ENCODE measurements around the gene LIPK. TPM values are rescaled to one million over a fixed set of nuclear protein-coding genes. Genes with fewer than 3 reads are reported as not detected.

The LIPK gene
- total and polyA plus RNA-seq, 2 donors from 2014 or later: not detected

GRCh38 chr10:88721392-88721791 is 15.3 kb downstream of the LIPK start:
- intact Hi-C loops (cut with DNase I): no loop called here
- no peaks in the 10 kb centered on the region for H3K27me3 ChIP-seq (ENCODE audit: control insufficient read depth, insufficient read depth, low read length)
- no peak overlapping the region for H3K27ac ChIP-seq (ENCODE audit: low read depth in 2 of 2, low read length in 2 of 2)
- H3K9ac ChIP-seq (ENCODE audit: low read length in 3 of 3): no peak overlapping the region
- no peaks in the 10 kb centered on the region for H3K36me3 ChIP-seq (ENCODE audit: control insufficient read depth in 2 of 3, insufficient read depth in 3 of 3, low read length in 3 of 3)
- no peaks in the 10 kb centered on the region for H3K9me3 ChIP-seq (ENCODE audit: control insufficient read depth in 2 of 3, insufficient read depth in 1 of 3, low read length in 3 of 3)
- no peak for FAIRE-seq
- H3K4me3 ChIP-seq (ENCODE audit: low read length in 3 of 3): no peak overlapping the region
- no peaks in the 10 kb centered on the region for H3K4me1 ChIP-seq (ENCODE audit: control insufficient read depth in 2 of 3, insufficient read depth in 2 of 3, low read depth in 1 of 3, low read length in 3 of 3)
- DNase-seq: no peak
- TF ChIP-seq CTCF (IDR thresholded peaks at IDR 0.05; ENCODE audit: borderline replicate concordance, extremely low read depth, insufficient read depth): no peak

- FAIRE-seq: no peak
- no peak overlapping the region for H3K27ac ChIP-seq (ENCODE audit: low read depth in 2 of 2, low read length in 2 of 2)
These were observed 19.7 kb downstream of the LIPK start for GRCh38 chr10:88725798-88726197.

GRCh38 chr10:88728107-88728763 is 22.2 kb downstream of the LIPK start:
- FAIRE-seq: no peak
- intact Hi-C loops (cut with DNase I): no loop called here
- no peak for TF ChIP-seq CTCF (IDR thresholded peaks at IDR 0.05; ENCODE audit: borderline replicate concordance, extremely low read depth, insufficient read depth)

More at GRCh38 chr10:88725798-88726197, 19.7 kb downstream of the LIPK start:
- Histone ChIP-seq H3K4me1 (ENCODE audit: control insufficient read depth in 2 of 3, insufficient read depth in 2 of 3, low read depth in 1 of 3, low read length in 3 of 3) (no peaks in the 10 kb centered on the region), H3K27me3 (ENCODE audit: control insufficient read depth, insufficient read depth, low read length) (no peaks in the 10 kb centered on the region), H3K9me3 (ENCODE audit: control insufficient read depth in 2 of 3, insufficient read depth in 1 of 3, low read length in 3 of 3) (no peaks in the 10 kb centered on the region), H3K9ac (ENCODE audit: low read length in 3 of 3) (no peak overlapping the region), H3K4me3 (ENCODE audit: low read length in 3 of 3) (no peak overlapping the region), H3K36me3 (ENCODE audit: control insufficient read depth in 2 of 3, insufficient read depth in 3 of 3, low read length in 3 of 3) (no peaks in the 10 kb centered on the region)
- intact Hi-C loops (cut with DNase I): no loop called here
- TF ChIP-seq CTCF (IDR thresholded peaks at IDR 0.05; ENCODE audit: borderline replicate concordance, extremely low read depth, insufficient read depth): no peak
- DNase-seq: no peak

GRCh38 chr10:88730864-88731263 is 24.8 kb downstream of the LIPK start:
- no peak overlapping the region for H3K4me3 ChIP-seq (ENCODE audit: low read length in 3 of 3)
- no peak for FAIRE-seq

More at GRCh38 chr10:88728107-88728763, 22.2 kb downstream of the LIPK start:
- Histone ChIP-seq H3K9me3 (ENCODE audit: control insufficient read depth in 2 of 3, insufficient read depth in 1 of 3, low read length in 3 of 3) (no peaks in the 10 kb centered on the region), H3K36me3 (ENCODE audit: control insufficient read depth in 2 of 3, insufficient read depth in 3 of 3, low read length in 3 of 3) (no peaks in the 10 kb centered on the region), H3K4me1 (ENCODE audit: control insufficient read depth in 2 of 3, insufficient read depth in 2 of 3, low read depth in 1 of 3, low read length in 3 of 3) (no peaks in the 10 kb centered on the region), H3K9ac (ENCODE audit: low read length in 3 of 3) (no peak overlapping the region), H3K4me3 (ENCODE audit: low read length in 3 of 3) (no peak overlapping the region), H3K27me3 (ENCODE audit: control insufficient read depth, insufficient read depth, low read length) (no peaks in the 10 kb centered on the region), H3K27ac (ENCODE audit: low read depth in 2 of 2, low read length in 2 of 2) (no peak overlapping the region)
- DNase-seq: peak in 1 of 5 donors; percentile 52

More at GRCh38 chr10:88730864-88731263, 24.8 kb downstream of the LIPK start:
- intact Hi-C loops (cut with DNase I): no loop called here
- no peak for DNase-seq
- Histone ChIP-seq H3K36me3 (ENCODE audit: control insufficient read depth in 2 of 3, insufficient read depth in 3 of 3, low read length in 3 of 3) (no peaks in the 10 kb centered on the region), H3K27me3 (ENCODE audit: control insufficient read depth, insufficient read depth, low read length) (no peaks in the 10 kb centered on the region), H3K27ac (ENCODE audit: low read depth in 2 of 2, low read length in 2 of 2) (no peak overlapping the region), H3K9ac (ENCODE audit: low read length in 3 of 3) (no peak overlapping the region), H3K4me1 (ENCODE audit: control insufficient read depth in 2 of 3, insufficient read depth in 2 of 3, low read depth in 1 of 3, low read length in 3 of 3) (no peaks in the 10 kb centered on the region), H3K9me3 (ENCODE audit: control insufficient read depth in 2 of 3, insufficient read depth in 1 of 3, low read length in 3 of 3) (no peaks in the 10 kb centered on the region)
- no peak for TF ChIP-seq CTCF (IDR thresholded peaks at IDR 0.05; ENCODE audit: borderline replicate concordance, extremely low read depth, insufficient read depth)

Data from kidney (tissue), 14 donors.